ENCODE results near the gene TMEM131. TPM values are rescaled to one million over a fixed set of nuclear protein-coding genes. Genes with fewer than 3 reads are reported as not detected.
A peak's percentile ranks its signal among the peaks of the same experiment; 100 is the strongest.
"Not testable (repeated sequence)": the region's sequence is repeated elsewhere in the genome, so short reads cannot be mapped to it uniquely, and the experiment has no call there.

TMEM131 gene
- total RNA-seq, 1 donor from 2014 or later, result 41.7 TPM

GRCh38 chr2:97853057-97853456 lies 142.7 kb downstream of the TMEM131 start:
- H3K27ac Mint-ChIP-seq; H3K27me3 Mint-ChIP-seq; H3K9me3 Mint-ChIP-seq; H3K4me3 Mint-ChIP-seq; intact Hi-C loops (cut with micrococcal nuclease): not testable (repeated sequence)
- DNase-seq, result peak; percentile 26
- Mint-ChIP-seq H3K36me3 (ENCODE audit: low read depth) (peaks cover 27% of the 10 kb centered on the region), H3K4me1 (peaks cover 28% of the 10 kb centered on the region)

GRCh38 chr2:97851172-97851571 lies 144.6 kb downstream of the TMEM131 start:
- no peaks in the 10 kb centered on the region for H3K27me3 Mint-ChIP-seq
- H3K4me1 Mint-ChIP-seq, result peaks cover 28% of the 10 kb centered on the region
- intact Hi-C loops (cut with micrococcal nuclease), result loop anchor here (2.0 kb wide), 1 partner anchor 20 kb away; no protein-coding TSS in a partner anchor
- H3K27ac Mint-ChIP-seq, result no peak overlapping the region
- H3K9me3 Mint-ChIP-seq, result peaks cover 4% of the 10 kb centered on the region
- peak overlapping the region; percentile 2 for H3K4me3 Mint-ChIP-seq
- H3K36me3 Mint-ChIP-seq (ENCODE audit: low read depth), result peaks cover 22% of the 10 kb centered on the region
- peak; percentile 55 for DNase-seq

GRCh38 chr2:97849881-97850528 lies 145.7 kb downstream of the TMEM131 start:
- Mint-ChIP-seq H3K36me3 (ENCODE audit: low read depth) (peaks cover 24% of the 10 kb centered on the region), H3K27me3 (no peaks in the 10 kb centered on the region), H3K4me3 (peak overlapping the region; percentile 41), H3K4me1 (peaks cover 30% of the 10 kb centered on the region), H3K9me3 (peaks cover 4% of the 10 kb centered on the region), H3K27ac (peak overlapping the region; percentile 61)
- intact Hi-C loops (cut with micrococcal nuclease), result loop anchor here (1.0 to 2.0 kb wide), 2 partner anchors 21 to 162 kb away; no protein-coding TSS in a partner anchor
- DNase-seq, result no peak

- Mint-ChIP-seq H3K9me3 (no peaks in the 10 kb centered on the region), H3K27ac (no peak overlapping the region), H3K4me3 (no peak overlapping the region), H3K27me3 (no peaks in the 10 kb centered on the region), H3K36me3 (ENCODE audit: low read depth) (peaks cover 16% of the 10 kb centered on the region), H3K4me1 (peaks cover 30% of the 10 kb centered on the region)
- intact Hi-C loops (cut with micrococcal nuclease), result no loop called here
- DNase-seq, result no peak
These were observed 147.4 kb downstream of the TMEM131 start for GRCh38 chr2:97848306-97848705.

GRCh38 chr2:97846716-97847115 lies 149.0 kb downstream of the TMEM131 start:
- DNase-seq; intact Hi-C loops (cut with micrococcal nuclease); H3K9me3 Mint-ChIP-seq: not testable (repeated sequence)

GRCh38 chr2:97845818-97846217 lies 149.9 kb downstream of the TMEM131 start:
- H3K27ac Mint-ChIP-seq, result no peak overlapping the region
- H3K4me3 Mint-ChIP-seq, result no peak overlapping the region
- no peaks in the 10 kb centered on the region for H3K9me3 Mint-ChIP-seq
- no peak for DNase-seq
- H3K4me1 Mint-ChIP-seq, result peaks cover 16% of the 10 kb centered on the region
- no peaks in the 10 kb centered on the region for H3K27me3 Mint-ChIP-seq
- intact Hi-C loops (cut with micrococcal nuclease), result no loop called here
- peaks cover 21% of the 10 kb centered on the region for H3K36me3 Mint-ChIP-seq (ENCODE audit: low read depth)

More at GRCh38 chr2:97846716-97847115, 149.0 kb downstream of the TMEM131 start:
- H3K4me1 Mint-ChIP-seq, result peaks cover 23% of the 10 kb centered on the region
- H3K4me3 Mint-ChIP-seq, H3K27me3 Mint-ChIP-seq, H3K27ac Mint-ChIP-seq: not testable (repeated sequence)
- H3K36me3 Mint-ChIP-seq (ENCODE audit: low read depth), result peaks cover 16% of the 10 kb centered on the region

- Mint-ChIP-seq H3K9me3 (no peaks in the 10 kb centered on the region), H3K27ac (no peak overlapping the region), H3K4me3 (no peak overlapping the region), H3K4me1 (peaks cover 12% of the 10 kb centered on the region), H3K36me3 (ENCODE audit: low read depth) (peaks cover 26% of the 10 kb centered on the region), H3K27me3 (no peaks in the 10 kb centered on the region)
- no peak for DNase-seq
- intact Hi-C loops (cut with micrococcal nuclease), result no loop called here
These were observed 150.6 kb downstream of the TMEM131 start for GRCh38 chr2:97845133-97845532.

- Mint-ChIP-seq H3K4me3 (no peak overlapping the region), H3K27ac (no peak overlapping the region), H3K36me3 (ENCODE audit: low read depth) (peaks cover 30% of the 10 kb centered on the region), H3K4me1 (peaks cover 7% of the 10 kb centered on the region), H3K9me3 (no peaks in the 10 kb centered on the region), H3K27me3 (no peaks in the 10 kb centered on the region)
- intact Hi-C loops (cut with micrococcal nuclease), result no loop called here
- DNase-seq, result no peak
These were observed 151.4 kb downstream of the TMEM131 start for GRCh38 chr2:97844311-97844859.

- H3K4me1 Mint-ChIP-seq, result peaks cover 4% of the 10 kb centered on the region
- H3K27ac Mint-ChIP-seq, result no peak overlapping the region
- peak; percentile 46 for DNase-seq
- H3K27me3 Mint-ChIP-seq, result no peaks in the 10 kb centered on the region
- intact Hi-C loops (cut with micrococcal nuclease), result no loop called here
- no peaks in the 10 kb centered on the region for H3K9me3 Mint-ChIP-seq
- no peak overlapping the region for H3K4me3 Mint-ChIP-seq
- H3K36me3 Mint-ChIP-seq (ENCODE audit: low read depth), result peaks cover 45% of the 10 kb centered on the region
These were observed 155.6 kb downstream of the TMEM131 start for GRCh38 chr2:97840198-97840597.

- peaks cover 12% of the 10 kb centered on the region for H3K4me1 Mint-ChIP-seq
- intact Hi-C loops (cut with micrococcal nuclease), result no loop called here
- no peak overlapping the region for H3K27ac Mint-ChIP-seq
- peak; percentile 49 for DNase-seq
- peaks cover 30% of the 10 kb centered on the region for H3K36me3 Mint-ChIP-seq (ENCODE audit: low read depth)
- H3K9me3 Mint-ChIP-seq, result peaks cover under 1% of the 10 kb centered on the region
- H3K4me3 Mint-ChIP-seq, result no peak overlapping the region
- no peaks in the 10 kb centered on the region for H3K27me3 Mint-ChIP-seq
These were observed 161.1 kb downstream of the TMEM131 start for GRCh38 chr2:97834610-97835009.

- H3K27ac Mint-ChIP-seq, result no peak overlapping the region
These were observed 164.6 kb downstream of the TMEM131 start for GRCh38 chr2:97831121-97831520.

GRCh38 chr2:97829255-97829654 lies 166.5 kb downstream of the TMEM131 start:
- H3K27ac Mint-ChIP-seq; H3K27me3 Mint-ChIP-seq; H3K9me3 Mint-ChIP-seq; H3K4me1 Mint-ChIP-seq; H3K4me3 Mint-ChIP-seq; intact Hi-C loops (cut with micrococcal nuclease); DNase-seq: not testable (repeated sequence)
- peaks cover 18% of the 10 kb centered on the region for H3K36me3 Mint-ChIP-seq (ENCODE audit: low read depth)

More at GRCh38 chr2:97831121-97831520, 164.6 kb downstream of the TMEM131 start:
- DNase-seq, result peak; percentile 23
- Mint-ChIP-seq H3K4me1 (peaks cover 19% of the 10 kb centered on the region), H3K9me3 (peaks cover 8% of the 10 kb centered on the region), H3K36me3 (ENCODE audit: low read depth) (peaks cover 23% of the 10 kb centered on the region), H3K4me3 (no peak overlapping the region), H3K27me3 (no peaks in the 10 kb centered on the region)
- intact Hi-C loops (cut with micrococcal nuclease), result no loop called here

- not testable (repeated sequence) for H3K4me1 Mint-ChIP-seq
These were observed 168.7 kb downstream of the TMEM131 start for GRCh38 chr2:97827013-97827412.

GRCh38 chr2:97826266-97826847 lies 169.4 kb downstream of the TMEM131 start:
- H3K4me1 Mint-ChIP-seq; intact Hi-C loops (cut with micrococcal nuclease); H3K27me3 Mint-ChIP-seq; H3K4me3 Mint-ChIP-seq; H3K9me3 Mint-ChIP-seq: not testable (repeated sequence)
- H3K27ac Mint-ChIP-seq, result peak overlapping the region; percentile 3
- peaks cover 27% of the 10 kb centered on the region for H3K36me3 Mint-ChIP-seq (ENCODE audit: low read depth)
- DNase-seq, result peak; percentile 32

More at GRCh38 chr2:97827013-97827412, 168.7 kb downstream of the TMEM131 start:
- intact Hi-C loops (cut with micrococcal nuclease); H3K4me3 Mint-ChIP-seq; H3K9me3 Mint-ChIP-seq; H3K27me3 Mint-ChIP-seq; H3K27ac Mint-ChIP-seq: not testable (repeated sequence)
- H3K36me3 Mint-ChIP-seq (ENCODE audit: low read depth), result peaks cover 25% of the 10 kb centered on the region
- peak; percentile 23 for DNase-seq

All from activated CD4-positive, alpha-beta T cell treated with anti-CD3 and anti-CD28 coated beads, Interleukin-2, amount 10 ng/mL, durations not matched to agents 24 days and 14 days (primary cell).